GM23248 (cell line): ENCODE measurements around the gene MVB12B. TPM values are rescaled to one million over a fixed set of nuclear protein-coding genes. Genes with fewer than 3 reads are reported as not detected.

Experiments
- DNase-seq: peaks from one replicate; pipeline ENCODE4 v3.0.0-alpha.2; 2015
- H2AFZ ChIP-seq: fragments of 200-600 bp; sonication (generic); 2 replicates; pipeline ENCODE4 v1.6.1; 2016; ENCODE audit warnings: antibody characterized with exemption
- H3F3A ChIP-seq: fragments of 200-600 bp; sonication (generic); 2 replicates; pipeline ENCODE4 v1.6.1; 2016; ENCODE audit warnings: mild to moderate bottlenecking, antibody characterized with exemption, mixed run types; ENCODE audit not compliant: insufficient read depth
- H3K27ac ChIP-seq: fragments of 200-600 bp; sonication (generic); 2 replicates; pipeline ENCODE4 v1.5.1; 2016; ENCODE audit warnings: mild to moderate bottlenecking
- H3K27me3 ChIP-seq: fragments of 200-600 bp; sonication (generic); replicated peaks from 2 replicates; pipeline ENCODE4 v1.6.1; 2016; ENCODE audit warnings: mild to moderate bottlenecking; ENCODE audit not compliant: insufficient read depth
- H3K36me3 ChIP-seq: fragments of 200-600 bp; sonication (generic); 2 replicates; pipeline ENCODE4 v1.6.1; 2016; ENCODE audit warnings: low read depth, mild to moderate bottlenecking
- H3K4me1 ChIP-seq: fragments of 200-600 bp; sonication (generic); 2 replicates; pipeline ENCODE4 v1.6.1; 2016; ENCODE audit warnings: mild to moderate bottlenecking; ENCODE audit not compliant: insufficient read depth
- H3K4me2 ChIP-seq: fragments of 200-600 bp; sonication (generic); one replicate; pipeline ENCODE4 v1.6.1; 2016; ENCODE audit warnings: mild to moderate bottlenecking; ENCODE audit not compliant: unreplicated experiment
- H3K4me3 ChIP-seq: fragments of 200-600 bp; sonication (generic); 2 replicates; pipeline ENCODE4 v1.5.1; 2016; ENCODE audit warnings: mild to moderate bottlenecking
- H3K79me2 ChIP-seq: fragments of 200-600 bp; sonication (generic); 2 replicates; pipeline ENCODE4 v1.6.1; 2016; ENCODE audit warnings: mild to moderate bottlenecking; ENCODE audit not compliant: insufficient read depth
- H3K9ac ChIP-seq: fragments of 200-600 bp; sonication (generic); 2 replicates; pipeline ENCODE4 v1.6.1; 2016; ENCODE audit warnings: mild to moderate bottlenecking
- H3K9me2 ChIP-seq: fragments of 200-600 bp; sonication (generic); 2 replicates; pipeline ENCODE4 v1.6.1; 2016; ENCODE audit warnings: mixed run types, mild to moderate bottlenecking, moderate library complexity; ENCODE audit not compliant: insufficient read depth
- H3K9me3 ChIP-seq: fragments of 200-600 bp; sonication (generic); one replicate; pipeline ENCODE4 v1.6.1; 2017; ENCODE audit warnings: low read depth
- H4K20me1 ChIP-seq: fragments of 200-600 bp; sonication (generic); 2 replicates; pipeline ENCODE4 v1.6.0; 2016; ENCODE audit not compliant: insufficient read depth
- EZH2 ChIP-seq: fragments of 200-600 bp; sonication (generic); IDR thresholded peaks from 2 replicates; pipeline ENCODE4 v1.6.1; 2018; ENCODE audit warnings: antibody characterized with exemption, mild to moderate bottlenecking; ENCODE audit not compliant: insufficient read depth, poor library complexity, severe bottlenecking
- EZH2phosphoT487 ChIP-seq: fragments of 200-600 bp; sonication (generic); IDR thresholded peaks from 2 replicates; pipeline ENCODE4 v1.6.1; 2018; ENCODE audit warnings: antibody characterized with exemption, moderate library complexity, mild to moderate bottlenecking, low read depth; ENCODE audit not compliant: insufficient read depth
- WGBS, 2 experiments: methylation state at CpG; one replicate each; pipeline ENCODE4 v1.1.6; 2015 to 2017; ENCODE audit warnings: low lambda C conversion rate in 2 of 2, low coverage in 1 of 2; ENCODE audit errors: missing lambda C conversion rate in 2 of 2; 5-methylcytosine and 5-hydroxymethylcytosine counted together
- in situ Hi-C: fragments of 300-500 bp; cut with MboI; formaldehyde crosslinking; loops from 2 replicates; pipeline ENCODE4 v1.15.0; 2020
- polyA plus RNA-seq: library from polyadenylated mRNA; unstranded; fragments of >200 nt; fragmentation: Nextera tagmentation; extraction: Ambion mirVana; gene quantifications from 2 replicates; pipeline ENCODE4 v1.2.1, GENCODE V29; 2016
- total RNA-seq: library from RNA; depleted of rRNA; stranded (reverse); fragments of >200 nt; shearing (Covaris generic); gene quantifications from 2 replicates; pipeline ENCODE4 v1.2.3, GENCODE V29; 2014

The MVB12B gene
- total and polyA plus RNA-seq, 2 experiments from 2014 or later = 2.4 to 5.5 TPM

- no peaks in the 10 kb centered on the region for H3K9me2 ChIP-seq
- no peaks in the 10 kb centered on the region for H3K9me3 ChIP-seq
- TF ChIP-seq EZH2 (no peak), EZH2phosphoT487 (no peak)
- no peaks in the 10 kb centered on the region for H3K27me3 ChIP-seq
- in situ Hi-C loops = no loop called here
- no peak overlapping the region for H3K4me3 ChIP-seq
- 0 out of 2 replicates have a peak, but pooled peaks cover 6% of the 10 kb centered on the region for H3F3A ChIP-seq
- H3K4me2 ChIP-seq = no peak overlapping the region
- H3K9ac ChIP-seq = no peak overlapping the region
- no peak for DNase-seq
- H3K36me3 ChIP-seq = no peaks in the 10 kb centered on the region; the same call in 1 of the 2 replicates
- no peak overlapping the region for H2AFZ ChIP-seq
- no peak overlapping the region for H3K27ac ChIP-seq
- WGBS, 2 experiments = 70 to 79% methylated on average over 3 of the region's 3 CpGs
- H3K4me1 ChIP-seq = 0 out of 2 replicates have a peak, but pooled peaks cover 4% of the 10 kb centered on the region
- no peaks in the 10 kb centered on the region for H4K20me1 ChIP-seq
- H3K79me2 ChIP-seq = no peaks in the 10 kb centered on the region
Measured at GRCh38 chr9:126367616-126368015, 41.0 kb downstream of the MVB12B start.

GRCh38 chr9:126368020-126368419 lies 41.4 kb downstream of the MVB12B start:
- no peak overlapping the region for H3K9ac ChIP-seq
- WGBS, 2 experiments = 94 to 96% methylated on average over 7 of the region's 7 CpGs
- in situ Hi-C loops = no loop called here
- TF ChIP-seq EZH2phosphoT487 = no peak
- TF ChIP-seq EZH2 = no peak
- H4K20me1 ChIP-seq = no peaks in the 10 kb centered on the region
- H2AFZ ChIP-seq = no peak overlapping the region
- no peaks in the 10 kb centered on the region for H3K27me3 ChIP-seq
- no peaks in the 10 kb centered on the region; the same call in 1 of the 2 replicates for H3K36me3 ChIP-seq
- H3K4me3 ChIP-seq = no peak overlapping the region
- H3K79me2 ChIP-seq = no peaks in the 10 kb centered on the region
- no peak for DNase-seq
- no peaks in the 10 kb centered on the region for H3K9me2 ChIP-seq
- H3F3A ChIP-seq = 0 out of 2 replicates have a peak, but pooled peaks cover 10% of the 10 kb centered on the region
- H3K27ac ChIP-seq = no peak overlapping the region
- H3K9me3 ChIP-seq = no peaks in the 10 kb centered on the region
- no peak overlapping the region for H3K4me2 ChIP-seq
- peaks cover 8% of the 10 kb centered on the region for H3K4me1 ChIP-seq

- Histone ChIP-seq H4K20me1 (no peaks in the 10 kb centered on the region), H3F3A (peaks cover 26% of the 10 kb centered on the region), H3K9ac (no peak overlapping the region), H3K4me2 (no peak overlapping the region), H3K9me2 (no peaks in the 10 kb centered on the region), H3K79me2 (0 out of 2 replicates have a peak, but pooled peaks cover 3% of the 10 kb centered on the region), H3K27me3 (no peaks in the 10 kb centered on the region), H3K4me1 (peaks cover 31% of the 10 kb centered on the region), H3K27ac (no peak overlapping the region), H2AFZ (no peak overlapping the region), H3K36me3 (no peaks in the 10 kb centered on the region), H3K4me3 (no peak overlapping the region), H3K9me3 (no peaks in the 10 kb centered on the region)
- in situ Hi-C loops = no loop called here
- WGBS, 2 experiments = 92 to 93% methylated on average over 17 of the region's 17 CpGs
- no peak for DNase-seq
- TF ChIP-seq EZH2 = no peak
- no peak for TF ChIP-seq EZH2phosphoT487
Measured at GRCh38 chr9:126371007-126371870, 44.6 kb downstream of the MVB12B start.

GRCh38 chr9:126372716-126373115 lies 46.1 kb downstream of the MVB12B start:
- Histone ChIP-seq H3K9ac (no peak overlapping the region), H3K79me2 (0 out of 2 replicates have a peak, but pooled peaks cover 3% of the 10 kb centered on the region), H2AFZ (no peak overlapping the region), H3K4me2 (no peak overlapping the region), H3K27ac (no peak overlapping the region), H3F3A (peaks cover 26% of the 10 kb centered on the region), H3K4me1 (peaks cover 30% of the 10 kb centered on the region), H3K27me3 (no peaks in the 10 kb centered on the region), H3K9me3 (no peaks in the 10 kb centered on the region), H3K36me3 (no peaks in the 10 kb centered on the region), H3K9me2 (no peaks in the 10 kb centered on the region), H4K20me1 (no peaks in the 10 kb centered on the region), H3K4me3 (no peak overlapping the region)
- in situ Hi-C loops = no loop called here
- no peak for TF ChIP-seq EZH2phosphoT487
- no peak for TF ChIP-seq EZH2
- DNase-seq = no peak
- 87 to 91% methylated on average over 6 of the region's 6 CpGs for WGBS, 2 experiments
